ENCODE measurements around the gene NUP160.
"Not testable (repeated sequence)": the region's sequence is repeated elsewhere in the genome, so short reads cannot be mapped to it uniquely, and the experiment has no call there.

NUP160 gene

DNA sequence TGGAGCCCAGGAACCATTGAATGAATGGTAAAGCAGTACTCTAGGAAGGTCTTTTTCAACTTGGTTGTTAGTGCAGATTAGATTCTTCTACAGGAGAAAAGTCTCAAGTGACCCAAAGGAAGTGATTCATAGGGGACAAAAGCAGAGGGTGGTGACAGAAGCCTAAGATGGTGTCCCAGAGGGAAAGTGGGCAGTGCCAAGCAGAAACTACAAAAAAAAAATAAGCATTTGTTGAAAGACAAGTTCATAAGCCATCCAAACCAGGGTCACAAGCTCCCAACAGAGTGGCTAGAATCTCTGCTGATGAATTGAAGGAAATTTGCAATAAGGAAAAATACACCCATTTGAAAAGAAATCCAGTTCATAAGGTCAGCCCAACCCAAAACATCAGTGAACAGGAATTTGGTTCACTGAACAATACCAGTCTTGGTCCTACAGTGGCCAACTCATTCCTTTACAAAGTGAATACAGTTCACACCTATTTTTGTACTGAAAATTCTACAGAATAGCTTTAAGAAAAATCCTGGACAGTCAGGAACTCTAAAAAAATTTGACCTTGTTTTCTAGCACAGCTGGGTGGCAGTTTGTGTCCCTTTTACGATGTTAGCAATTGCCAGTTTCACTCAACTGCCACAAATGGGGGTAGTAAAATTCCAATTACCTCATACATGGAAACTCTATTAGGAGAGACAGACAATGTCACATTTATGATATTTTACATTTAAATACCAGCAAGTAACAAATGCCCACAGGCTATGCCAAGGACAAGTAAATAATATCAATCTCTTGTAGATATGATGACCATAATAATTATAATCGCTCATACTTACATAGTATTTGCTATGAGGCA, 21.6 kb upstream of the NUP160 start:
- TF ChIP-seq, protein P1, sequence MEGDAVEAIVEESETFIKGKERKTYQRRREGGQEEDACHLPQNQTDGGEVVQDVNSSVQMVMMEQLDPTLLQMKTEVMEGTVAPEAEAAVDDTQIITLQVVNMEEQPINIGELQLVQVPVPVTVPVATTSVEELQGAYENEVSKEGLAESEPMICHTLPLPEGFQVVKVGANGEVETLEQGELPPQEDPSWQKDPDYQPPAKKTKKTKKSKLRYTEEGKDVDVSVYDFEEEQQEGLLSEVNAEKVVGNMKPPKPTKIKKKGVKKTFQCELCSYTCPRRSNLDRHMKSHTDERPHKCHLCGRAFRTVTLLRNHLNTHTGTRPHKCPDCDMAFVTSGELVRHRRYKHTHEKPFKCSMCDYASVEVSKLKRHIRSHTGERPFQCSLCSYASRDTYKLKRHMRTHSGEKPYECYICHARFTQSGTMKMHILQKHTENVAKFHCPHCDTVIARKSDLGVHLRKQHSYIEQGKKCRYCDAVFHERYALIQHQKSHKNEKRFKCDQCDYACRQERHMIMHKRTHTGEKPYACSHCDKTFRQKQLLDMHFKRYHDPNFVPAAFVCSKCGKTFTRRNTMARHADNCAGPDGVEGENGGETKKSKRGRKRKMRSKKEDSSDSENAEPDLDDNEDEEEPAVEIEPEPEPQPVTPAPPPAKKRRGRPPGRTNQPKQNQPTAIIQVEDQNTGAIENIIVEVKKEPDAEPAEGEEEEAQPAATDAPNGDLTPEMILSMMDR (IDR thresholded peaks at IDR 0.05; ENCODE audit: low read depth, low read length), result no peak
- H3K4me3 ChIP-seq (replicated peaks in 1 of 2; ENCODE audit: low read depth in 2 of 2, low read length in 2 of 2), result no peak overlapping the region
- DNase-seq (ENCODE audit: low read depth in 2 of 2), result peak; percentile 25 to 62

DNA sequence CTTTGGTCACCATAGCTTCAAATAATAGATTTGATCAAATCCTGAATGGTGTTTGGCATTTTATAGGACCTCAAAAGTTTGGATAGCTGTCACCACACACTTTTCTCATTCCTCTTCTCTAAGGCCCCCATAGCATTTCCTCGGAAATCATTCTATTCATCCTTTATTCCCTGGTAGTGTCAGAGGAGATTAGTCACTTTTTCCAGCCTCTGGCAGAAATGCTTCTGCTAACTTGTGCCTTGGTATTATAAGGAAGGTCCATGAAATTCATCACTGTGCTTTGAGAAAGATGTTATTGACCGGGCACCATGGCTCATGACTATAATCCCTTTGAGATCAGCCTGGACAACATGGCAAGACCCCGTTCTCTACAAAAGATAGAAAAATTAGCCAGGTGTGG, 19.7 kb upstream of the NUP160 start:
- TF ChIP-seq, protein P1 (IDR thresholded peaks at IDR 0.05; ENCODE audit: low read depth, low read length), result no peak
- peak; percentile 27 to 41 for DNase-seq (ENCODE audit: low read depth in 2 of 2)
- no peak overlapping the region for H3K4me3 ChIP-seq (replicated peaks in 1 of 2; ENCODE audit: low read depth in 2 of 2, low read length in 2 of 2)

DNA sequence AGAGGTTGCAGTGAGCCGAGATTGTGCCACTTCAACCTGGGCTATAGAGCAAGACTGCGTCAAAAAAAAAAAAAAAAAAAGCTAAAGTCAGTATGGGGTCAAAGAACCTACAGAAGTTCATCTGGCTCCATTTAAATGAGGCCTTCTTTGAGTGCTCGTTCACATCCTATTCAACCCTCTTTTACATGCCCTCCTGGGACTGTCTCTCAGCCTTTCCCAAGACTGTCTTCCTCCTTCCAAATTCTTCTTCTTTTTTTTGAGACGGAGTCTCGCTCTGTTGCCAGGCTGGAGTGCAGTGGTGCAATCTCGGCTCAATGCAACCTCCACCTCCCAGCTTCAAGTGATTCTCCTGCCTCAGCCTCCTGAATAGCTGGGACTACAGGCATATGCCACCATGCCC, 18.7 kb upstream of the NUP160 start:
- H3K4me3 ChIP-seq (replicated peaks in 1 of 2; ENCODE audit: low read depth in 2 of 2, low read length in 2 of 2), result not testable (repeated sequence)

DNA sequence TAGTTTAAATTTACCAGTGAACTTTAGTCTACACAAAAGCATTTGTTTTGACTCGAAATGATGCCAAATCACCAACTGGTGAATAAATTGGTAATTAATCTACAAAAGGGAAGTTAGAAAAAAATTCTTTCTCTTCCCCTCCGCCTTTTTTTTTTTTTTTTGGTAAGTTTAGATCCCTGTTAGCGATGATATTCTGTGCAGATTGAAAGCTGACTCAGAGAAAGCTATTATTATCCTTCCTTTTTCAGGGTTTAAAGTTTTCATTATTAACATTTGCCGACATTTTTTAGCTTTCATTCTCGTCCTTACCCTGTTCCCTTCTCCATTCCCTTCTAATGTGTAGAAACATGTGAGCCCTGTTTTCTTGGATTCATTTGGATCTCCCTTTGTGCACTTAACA, 16.8 kb upstream of the NUP160 start:
- TF ChIP-seq, protein P1 (IDR thresholded peaks at IDR 0.05; ENCODE audit: low read depth, low read length), result no peak
- peak overlapping the region in 1 of 2 donors; percentile 11 for H3K4me3 ChIP-seq (replicated peaks in 1 of 2; ENCODE audit: low read depth in 2 of 2, low read length in 2 of 2)
- peak in 1 of 2 donors; percentile 44 for DNase-seq (ENCODE audit: low read depth in 2 of 2)

More for the DNA sequence above, 18.7 kb upstream of the NUP160 start:
- not testable (repeated sequence) for DNase-seq (ENCODE audit: low read depth in 2 of 2)

DNA sequence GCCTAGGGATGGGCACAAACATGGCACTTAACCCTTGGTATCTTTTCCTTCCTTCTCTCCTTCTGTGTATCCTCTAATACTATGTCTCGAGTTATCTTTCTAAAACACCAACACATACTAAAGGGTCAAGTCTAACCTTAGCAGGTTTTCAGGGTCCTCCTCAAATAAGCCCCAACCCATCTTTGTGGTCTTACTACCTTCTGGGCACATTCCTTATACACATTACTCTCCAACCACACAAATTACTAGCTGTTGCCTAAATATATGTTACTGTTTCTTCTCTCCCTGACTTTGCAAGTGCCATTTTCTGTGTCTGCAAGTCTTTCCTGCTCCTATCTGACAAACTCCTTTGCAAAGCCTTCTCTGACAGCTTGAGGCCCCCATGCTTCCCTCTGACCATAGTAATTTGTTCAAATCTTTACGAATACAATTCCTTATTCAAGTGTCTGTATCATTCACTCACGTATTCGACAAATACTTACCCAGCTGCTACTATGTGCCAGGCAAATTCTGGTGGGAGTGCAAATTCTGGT, 15.8 kb upstream of the NUP160 start:
- no peak overlapping the region for H3K4me3 ChIP-seq (replicated peaks in 1 of 2; ENCODE audit: low read depth in 2 of 2, low read length in 2 of 2)
- TF ChIP-seq, protein P1 (IDR thresholded peaks at IDR 0.05; ENCODE audit: low read depth, low read length), result no peak
- no peak for DNase-seq (ENCODE audit: low read depth in 2 of 2)

DNA sequence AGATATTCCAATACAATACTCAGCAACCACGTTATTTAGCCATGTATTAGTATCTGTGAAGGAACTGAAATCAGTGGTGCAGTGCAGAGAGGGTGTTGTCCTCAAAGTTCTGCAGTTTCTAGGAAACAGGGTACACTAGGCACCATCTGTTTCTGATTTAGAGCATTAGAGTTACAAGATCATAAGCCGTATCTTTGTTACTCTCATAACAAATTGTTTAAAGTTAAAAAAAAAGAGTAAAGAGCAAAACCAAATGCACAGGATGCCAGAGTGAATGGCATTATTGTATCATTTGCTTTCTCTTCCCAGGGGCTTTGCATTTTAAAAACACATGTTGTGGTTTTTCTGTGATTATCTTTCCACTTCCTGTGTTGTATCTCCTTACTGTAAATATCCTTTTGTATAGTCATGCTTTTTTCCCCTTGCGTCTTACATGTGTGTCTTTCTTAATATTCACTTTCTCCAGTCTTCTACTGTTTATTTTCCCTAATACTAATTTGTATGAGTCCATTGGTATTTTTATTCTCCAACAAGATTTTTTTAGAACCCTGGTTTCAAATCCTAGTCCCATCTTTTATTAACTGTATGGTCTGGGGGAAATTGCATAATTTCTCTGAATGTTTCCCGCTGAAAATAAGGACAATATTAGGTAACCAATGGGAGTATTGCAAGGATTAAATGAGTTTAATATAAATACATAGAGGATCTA, 15.2 kb upstream of the NUP160 start:
- DNase-seq (ENCODE audit: low read depth in 2 of 2), result peak; percentile 79 to 89
- no peak overlapping the region for H3K4me3 ChIP-seq (replicated peaks in 1 of 2; ENCODE audit: low read depth in 2 of 2, low read length in 2 of 2)
- TF ChIP-seq, protein P1 (IDR thresholded peaks at IDR 0.05; ENCODE audit: low read depth, low read length), result no peak

DNA sequence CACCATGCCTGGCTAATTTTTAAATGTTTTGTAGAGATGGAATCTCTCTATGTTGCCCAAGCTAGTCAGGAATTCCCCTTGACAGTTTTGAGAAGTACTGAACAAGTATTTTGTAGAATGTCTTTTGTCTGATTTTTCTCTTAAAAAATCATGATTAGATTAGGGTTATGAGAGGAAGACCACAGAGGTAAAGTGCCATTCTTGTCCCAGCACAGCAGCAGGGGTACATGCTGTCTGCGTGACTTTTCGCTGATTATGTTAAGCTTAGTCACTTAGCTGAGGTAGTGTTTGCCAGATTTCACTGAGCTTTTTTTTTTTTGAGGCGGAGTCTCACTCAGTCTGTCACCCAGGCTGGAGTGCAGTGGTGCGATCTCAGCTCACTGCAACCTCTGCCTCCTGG, 13.6 kb upstream of the NUP160 start:
- DNase-seq (ENCODE audit: low read depth in 2 of 2), result peak; percentile 74 to 84
- no peak overlapping the region for H3K4me3 ChIP-seq (replicated peaks in 1 of 2; ENCODE audit: low read depth in 2 of 2, low read length in 2 of 2)
- TF ChIP-seq, protein P1 (IDR thresholded peaks at IDR 0.05; ENCODE audit: low read depth, low read length), result no peak

Data from cardiac fibroblast (primary cell).